Activated CD8-positive, alpha-beta memory T cell treated with anti-CD3 and anti-CD28 coated beads, Interleukin-2, amount 50 U/mL, for 1 hour (primary cell): Measurements from ENCODE around the gene CUBN.

Experiments used
- DNase-seq: peaks from one replicate; pipeline ENCODE4 v3.0.0-alpha.2; 2020; ENCODE audit errors: extremely low read depth

The CUBN gene

GRCh38 chr10:17041626-17042520, 87.7 kb downstream of the CUBN start:
- no peak for DNase-seq

- no peak for DNase-seq
Measured at GRCh38 chr10:17038627-17039026, 91.0 kb downstream of the CUBN start.

GRCh38 chr10:17037910-17038309, 91.7 kb downstream of the CUBN start:
- DNase-seq = no peak

- DNase-seq = no peak
Measured at GRCh38 chr10:17035446-17035845, 94.2 kb downstream of the CUBN start.

- no peak for DNase-seq
Measured at GRCh38 chr10:17033529-17034260, 95.9 kb downstream of the CUBN start.

DNA sequence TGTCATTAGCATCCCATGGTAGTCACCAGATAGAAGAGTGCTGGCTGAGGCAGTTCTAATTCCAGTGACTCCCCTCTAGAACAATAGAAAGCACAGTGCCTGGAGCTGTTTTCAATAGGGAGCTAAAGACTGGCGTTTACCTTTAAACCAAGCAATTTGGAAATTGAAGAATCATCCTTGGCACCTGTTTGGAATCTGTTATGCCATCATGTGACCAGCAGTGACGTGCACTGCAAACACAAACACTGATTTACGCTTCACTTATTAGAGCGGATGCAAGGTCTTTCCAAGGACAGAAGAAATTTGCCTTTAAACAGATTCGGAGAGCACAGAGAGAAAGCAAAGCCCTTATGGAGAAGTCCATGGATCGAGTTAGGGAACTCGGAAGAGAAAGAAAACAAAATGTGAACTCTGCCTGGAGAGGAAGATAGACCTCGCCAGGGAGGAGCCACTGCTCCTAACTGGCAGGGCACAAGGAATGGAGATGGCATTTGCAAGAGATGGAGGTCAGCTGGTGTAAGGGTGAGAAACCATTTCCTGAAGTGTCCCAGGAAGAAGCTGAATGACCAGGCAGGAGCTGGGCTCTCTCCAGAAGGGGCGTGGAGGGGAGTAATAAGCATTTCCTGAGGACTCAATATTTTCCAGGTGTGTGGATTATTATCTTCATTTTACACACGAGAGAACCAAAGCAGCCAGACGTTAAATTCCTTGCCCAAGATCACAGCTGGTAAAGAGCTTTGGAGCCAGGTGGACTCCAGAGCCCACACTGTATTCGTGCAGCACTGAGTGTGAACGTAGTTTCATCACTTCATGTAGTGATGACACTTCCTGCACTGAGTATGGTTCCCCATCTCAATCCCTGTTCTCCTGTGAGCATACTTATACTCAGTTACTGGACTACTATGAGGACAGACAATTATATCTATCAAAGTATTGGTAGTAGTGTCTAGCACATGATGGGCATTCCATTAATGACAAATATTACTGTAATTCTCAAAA, 97.7 kb downstream of the CUBN start:
- DNase-seq = no peak

DNA sequence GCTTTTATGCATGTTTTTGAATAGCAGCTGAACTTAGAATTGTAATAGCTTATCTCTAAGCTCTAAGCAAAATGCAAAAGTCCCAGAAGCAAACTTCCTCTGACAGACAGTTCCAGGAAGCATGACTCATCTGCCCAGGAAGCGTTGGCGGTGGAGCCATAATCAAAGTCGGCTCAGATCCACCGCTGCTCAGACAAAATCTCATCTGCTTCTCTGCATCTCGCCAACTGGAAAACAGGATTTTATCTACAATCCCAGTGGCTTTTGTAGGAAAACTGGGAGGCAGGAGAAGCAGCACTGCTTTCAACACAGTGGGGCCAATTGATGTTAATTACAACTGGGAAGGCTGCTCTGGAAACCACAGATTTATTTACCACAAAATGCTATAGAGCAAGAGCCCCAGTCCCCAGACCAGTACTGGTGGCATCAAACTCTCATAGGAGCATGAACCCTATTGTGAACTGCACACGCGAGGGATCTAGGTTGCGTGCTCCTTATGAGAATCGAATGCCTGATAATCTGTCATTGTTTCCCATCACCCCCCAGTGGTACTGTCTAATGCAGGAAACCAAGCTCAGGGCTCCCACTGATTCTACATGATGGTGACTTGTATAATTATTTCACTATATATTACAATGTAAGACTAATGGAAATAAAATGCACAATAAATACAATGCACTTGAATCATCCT, 99.9 kb downstream of the CUBN start:
- DNase-seq = peak; percentile 74

GRCh38 chr10:17029239-17029580, 100.4 kb downstream of the CUBN start:
- no peak for DNase-seq

GRCh38 chr10:17028798-17029197, 100.8 kb downstream of the CUBN start:
- no peak for DNase-seq

DNA sequence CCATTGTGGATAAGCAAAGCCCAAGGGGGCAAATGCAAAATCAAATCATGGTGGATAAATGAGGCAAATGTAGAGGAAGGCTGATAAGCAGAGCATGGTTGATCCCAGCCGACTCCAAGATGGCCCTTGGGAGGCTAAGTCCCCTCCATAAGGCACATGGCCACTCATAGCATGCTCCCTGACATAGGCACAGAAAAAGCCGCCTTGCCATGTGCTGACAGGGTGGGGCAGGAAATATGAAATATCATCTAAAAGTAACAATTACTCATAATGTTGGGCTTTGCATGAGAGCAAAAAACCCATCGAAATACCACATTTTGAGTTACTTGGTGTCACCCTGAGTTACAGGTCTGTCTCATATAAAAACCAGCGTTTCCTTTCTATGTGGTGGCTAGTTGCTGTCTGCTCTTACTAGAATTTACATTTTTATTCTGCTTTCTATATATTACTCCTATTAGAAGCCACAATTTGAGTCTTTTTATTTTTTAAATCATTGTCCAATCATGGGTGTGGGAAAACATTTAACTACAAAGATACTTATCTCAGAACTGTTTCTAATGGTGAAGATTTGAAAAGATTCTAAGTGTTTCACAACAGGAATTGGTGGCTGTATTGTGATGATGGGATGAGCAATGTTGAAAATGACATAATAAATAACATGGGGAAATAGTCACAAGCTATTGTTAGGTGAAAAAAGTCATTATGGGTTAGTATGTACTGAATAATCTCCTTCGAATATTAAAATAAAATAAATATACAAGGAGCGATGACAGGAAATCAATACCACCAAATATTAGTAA, 102.7 kb downstream of the CUBN start:
- no peak for DNase-seq

- peak; percentile 65 for DNase-seq
Measured at GRCh38 chr10:17025444-17026295, 103.9 kb downstream of the CUBN start.

DNA sequence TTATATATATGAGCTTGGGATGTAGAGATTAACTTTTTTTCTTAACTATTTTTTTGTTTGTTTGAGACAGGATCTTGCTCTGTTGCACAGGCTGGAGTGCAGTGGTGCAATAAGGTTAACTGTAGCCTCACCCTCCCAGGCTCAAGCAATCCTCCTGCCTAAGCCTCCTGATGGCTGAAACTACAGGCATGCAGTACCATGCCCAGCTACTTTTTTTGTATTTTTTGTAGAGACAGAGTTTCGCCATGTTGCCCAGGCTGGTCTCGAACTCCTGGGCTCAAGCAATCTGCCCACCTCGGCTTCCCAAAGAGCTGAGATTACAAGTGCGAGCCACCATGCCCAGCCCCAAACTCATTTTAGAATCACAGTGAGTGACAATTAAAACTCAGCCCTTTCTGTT, 105.2 kb downstream of the CUBN start:
- DNase-seq = no peak

GRCh38 chr10:17023386-17024298, 106.0 kb downstream of the CUBN start:
- peak; percentile 87 for DNase-seq

GRCh38 chr10:17022896-17023295, 106.7 kb downstream of the CUBN start:
- DNase-seq = no peak

DNA sequence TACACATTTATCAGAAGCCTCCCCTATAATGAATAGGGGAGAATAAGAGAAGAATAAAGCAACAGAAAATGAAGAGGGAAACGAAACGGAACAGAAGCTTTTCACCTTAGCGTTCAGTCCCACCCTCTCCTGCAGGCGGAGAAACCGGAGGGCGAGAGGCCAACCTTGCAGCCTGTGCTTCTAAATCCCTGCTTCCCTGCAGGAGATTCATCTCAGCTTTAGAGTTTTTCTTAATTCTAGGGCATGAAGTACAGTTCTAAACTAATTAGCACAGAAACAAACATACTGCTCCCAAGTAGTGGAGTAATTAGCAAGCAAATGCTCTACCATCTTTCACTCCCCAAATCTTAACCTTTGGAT, 107.2 kb downstream of the CUBN start:
- no peak for DNase-seq

GRCh38 chr10:17021656-17022465, 107.8 kb downstream of the CUBN start:
- no peak for DNase-seq

DNA sequence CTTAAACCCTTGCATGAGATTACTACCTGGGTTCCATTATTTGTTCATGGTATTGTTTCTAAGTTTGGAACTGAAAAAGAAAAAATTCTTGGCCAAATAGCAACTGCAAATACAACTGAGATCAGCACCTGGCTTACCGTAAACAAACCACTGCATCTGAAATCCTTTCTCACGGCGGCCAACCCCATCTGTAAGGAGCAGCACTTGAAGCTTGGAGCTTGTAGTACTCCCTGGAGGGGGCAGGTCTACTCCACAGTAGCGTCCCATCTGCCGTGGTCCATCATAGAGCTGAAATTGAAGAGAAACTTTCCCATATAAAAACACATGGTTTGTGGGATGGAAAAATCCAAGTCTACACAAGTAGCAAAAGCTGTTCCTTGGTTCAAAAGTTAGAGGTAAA, 109.9 kb downstream of the CUBN start:
- no peak for DNase-seq
